ENCODE results near the gene CACNA2D3.

- TF ChIP-seq CTCF (IDR thresholded peaks at IDR 0.05) (no peak), EP300 (IDR thresholded peaks at IDR 0.05) (no peak)
These were observed 42.5 kb upstream of the CACNA2D3 start for GRCh38 chr3:54079730-54080325.

Measured in tibial nerve (tissue), 4 donors.